IPS DF 6.9 (cell line): ENCODE data around the gene RBM8A.

Experiments used
- DNase-seq: peaks from one replicate; pipeline ENCODE4 v3.0.0-alpha.2; 2013; ENCODE audit warnings: low read depth, low spot score
- H3K27ac ChIP-seq: one replicate; pipeline ENCODE4 v1.5.1; 2013; ENCODE audit warnings: low read length, control low read depth
- H3K27me3 ChIP-seq: 2 replicates; pipeline ENCODE4 v1.6.1; 2013; ENCODE audit warnings: mild to moderate bottlenecking, low read length; ENCODE audit not compliant: control insufficient read depth, insufficient read depth
- H3K36me3 ChIP-seq: 2 replicates; pipeline ENCODE4 v1.6.1; 2013; ENCODE audit warnings: low read length; ENCODE audit not compliant: control insufficient read depth, insufficient read depth
- H3K4me1 ChIP-seq: 2 replicates; pipeline ENCODE4 v1.6.1; 2013; ENCODE audit warnings: low read length; ENCODE audit not compliant: control insufficient read depth, insufficient read depth
- H3K4me3 ChIP-seq: 2 replicates; pipeline ENCODE4 v1.5.1; 2013; ENCODE audit warnings: mild to moderate bottlenecking, low read length
- H3K9me3 ChIP-seq: 2 replicates; pipeline ENCODE4 v1.6.1; 2013; ENCODE audit warnings: low read length, inconsistent platforms; ENCODE audit not compliant: control insufficient read depth, insufficient read depth
- WGBS: extraction: QIAGEN DNeasy Blood & Tissue Kit; methylation state at CpG from one replicate; pipeline ENCODE4 v1.1.7; 2013; ENCODE audit warnings: mixed read lengths, missing lambda C conversion rate; ENCODE audit not compliant: insufficient read length, insufficient coverage; 5-methylcytosine and 5-hydroxymethylcytosine counted together

The RBM8A gene

GRCh38 chr1:145892486-145893087 lies 34.7 kb downstream of the RBM8A start:
- Histone ChIP-seq H3K27ac (no peak overlapping the region), H3K9me3 (no peaks in the 10 kb centered on the region), H3K36me3 (no peaks in the 10 kb centered on the region), H3K27me3 (no peaks in the 10 kb centered on the region), H3K4me1 (no peaks in the 10 kb centered on the region; the same call in 1 of the 2 replicates), H3K4me3 (no peak overlapping the region)
- no CpG with 5 or more reads among the region's 3 CpGs for WGBS
- DNase-seq = no peak

GRCh38 chr1:145891587-145892485 lies 35.4 kb downstream of the RBM8A start:
- Histone ChIP-seq H3K36me3 (no peaks in the 10 kb centered on the region), H3K27ac (no peak overlapping the region), H3K9me3 (no peaks in the 10 kb centered on the region), H3K4me1 (no peaks in the 10 kb centered on the region; the same call in 1 of the 2 replicates), H3K27me3 (no peaks in the 10 kb centered on the region), H3K4me3 (no peak overlapping the region)
- no CpG with 5 or more reads among the region's 6 CpGs for WGBS
- DNase-seq = peak; percentile 97

DNA sequence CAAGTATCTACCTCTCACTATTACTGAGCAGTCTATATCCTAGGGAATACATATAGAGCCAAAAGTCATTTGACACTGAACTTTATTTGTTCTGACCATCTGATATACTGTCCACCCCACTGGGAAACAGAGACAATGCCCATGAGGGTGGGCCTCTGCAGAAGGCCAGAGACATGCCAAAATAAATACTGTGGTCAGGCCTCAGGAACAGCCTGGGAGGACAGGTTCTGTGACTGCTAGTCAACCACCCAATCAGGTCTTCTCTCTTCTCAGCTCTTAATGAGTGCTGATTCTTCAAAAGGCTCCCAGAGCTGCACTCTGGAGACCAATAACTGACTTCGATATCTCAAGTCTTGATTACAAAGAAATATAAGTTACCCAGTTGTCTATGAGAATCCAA lies 36.1 kb downstream of the RBM8A start:
- no peak for DNase-seq
- no peak overlapping the region for H3K27ac ChIP-seq
- no peaks in the 10 kb centered on the region for H3K9me3 ChIP-seq
- H3K4me3 ChIP-seq = no peak overlapping the region
- H3K4me1 ChIP-seq = no peaks in the 10 kb centered on the region; the same call in 1 of the 2 replicates
- H3K36me3 ChIP-seq = no peaks in the 10 kb centered on the region
- no CpG with 5 or more reads among the region's 1 CpG for WGBS
- H3K27me3 ChIP-seq = no peaks in the 10 kb centered on the region

GRCh38 chr1:145889722-145890121 lies 37.6 kb downstream of the RBM8A start:
- no peaks in the 10 kb centered on the region for H3K9me3 ChIP-seq
- no CpG with 5 or more reads among the region's 3 CpGs for WGBS
- DNase-seq = no peak
- H3K4me1 ChIP-seq = no peaks in the 10 kb centered on the region; the same call in 1 of the 2 replicates
- H3K27ac ChIP-seq = no peak overlapping the region
- no peak overlapping the region for H3K4me3 ChIP-seq
- no peaks in the 10 kb centered on the region for H3K36me3 ChIP-seq
- no peaks in the 10 kb centered on the region; the same call in 1 of the 2 replicates for H3K27me3 ChIP-seq

DNA sequence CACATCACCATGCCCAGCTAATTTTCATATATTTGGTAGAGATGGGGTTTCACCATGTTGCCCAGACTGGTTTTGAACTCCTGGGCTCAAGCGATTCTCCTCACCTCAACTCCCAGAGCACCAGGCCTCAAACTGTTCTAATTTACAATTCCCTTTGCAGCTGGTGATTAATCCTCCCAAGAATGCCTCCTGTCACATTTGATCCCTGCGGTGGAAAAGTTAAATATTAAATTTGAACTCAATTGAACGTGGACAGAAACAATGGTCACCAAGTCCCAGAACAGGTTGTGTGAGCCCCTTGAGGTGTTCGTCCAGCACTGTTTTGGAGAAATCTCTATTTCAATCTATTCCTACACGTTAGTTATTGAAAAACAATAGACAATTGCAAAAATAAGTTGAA lies 39.7 kb downstream of the RBM8A start:
- Histone ChIP-seq H3K4me1 (no peaks in the 10 kb centered on the region; the same call in 1 of the 2 replicates), H3K27me3 (no peaks in the 10 kb centered on the region; the same call in 1 of the 2 replicates), H3K4me3 (no peak overlapping the region), H3K9me3 (no peaks in the 10 kb centered on the region), H3K36me3 (no peaks in the 10 kb centered on the region), H3K27ac (no peak overlapping the region)
- WGBS = no CpG with 5 or more reads among the region's 5 CpGs
- no peak for DNase-seq

GRCh38 chr1:145886816-145887215 lies 40.5 kb downstream of the RBM8A start:
- no peak for DNase-seq
- Histone ChIP-seq H3K27ac (no peak overlapping the region), H3K4me1 (no peaks in the 10 kb centered on the region), H3K4me3 (no peak overlapping the region), H3K27me3 (no peaks in the 10 kb centered on the region; the same call in 1 of the 2 replicates), H3K9me3 (no peaks in the 10 kb centered on the region), H3K36me3 (no peaks in the 10 kb centered on the region)
- no CpG with 5 or more reads among the region's 8 CpGs for WGBS

DNA sequence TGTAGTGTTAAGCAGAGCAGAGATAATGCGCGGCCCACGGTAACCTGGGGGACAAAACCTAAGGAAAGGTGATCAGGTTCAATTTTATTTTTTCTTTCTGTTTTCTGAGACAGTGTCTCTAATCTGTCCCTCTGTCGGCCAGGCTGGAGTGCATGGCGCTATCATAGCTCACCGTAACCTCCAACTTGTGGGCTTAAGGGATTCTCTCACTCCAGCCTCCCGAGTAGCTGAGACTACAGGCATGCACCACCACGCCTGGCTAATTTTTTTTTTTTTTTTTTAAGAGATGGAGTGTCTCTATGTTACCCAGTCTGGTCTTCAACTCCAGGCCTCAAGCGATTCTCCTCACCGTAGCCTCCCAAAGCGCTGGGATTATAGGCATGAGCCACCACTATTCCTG lies 40.9 kb downstream of the RBM8A start:
- no peaks in the 10 kb centered on the region for H3K9me3 ChIP-seq
- H3K27me3 ChIP-seq = no peaks in the 10 kb centered on the region; the same call in 1 of the 2 replicates
- no CpG with 5 or more reads among the region's 11 CpGs for WGBS
- peak overlapping the region; percentile 97; the same call in 1 of the 2 replicates for H3K4me3 ChIP-seq
- no peaks in the 10 kb centered on the region for H3K36me3 ChIP-seq
- no peaks in the 10 kb centered on the region for H3K4me1 ChIP-seq
- no peak overlapping the region for H3K27ac ChIP-seq
- no peak for DNase-seq

DNA sequence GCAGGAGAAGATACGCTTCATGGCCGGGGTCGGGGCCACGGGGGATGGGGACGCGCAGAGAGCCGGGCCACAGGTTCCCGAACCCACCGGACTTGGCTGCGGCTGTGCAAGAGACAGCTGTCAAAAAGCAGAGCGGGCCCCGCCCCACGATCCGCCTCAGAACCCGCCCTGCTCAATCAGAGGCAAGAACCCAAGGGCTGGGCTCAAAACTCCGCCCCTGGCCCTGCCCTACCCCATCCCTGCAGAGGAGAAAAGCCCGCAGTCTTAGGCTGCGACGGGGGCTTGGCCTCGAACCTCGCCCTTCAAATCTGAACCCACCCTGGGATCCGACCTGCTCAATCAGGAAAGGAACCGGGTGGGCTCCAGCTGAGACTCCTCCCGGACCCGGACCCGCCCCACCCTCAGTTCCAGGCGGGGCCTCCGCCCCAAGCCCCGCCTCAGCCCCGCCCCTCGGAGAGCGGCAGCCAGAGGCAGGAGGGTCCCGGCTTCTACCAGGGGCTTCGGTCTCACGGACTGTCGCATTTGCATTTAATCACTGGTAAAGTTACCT lies 41.5 kb downstream of the RBM8A start, which contains the start of gene ANKRD35:
Gene ANKRD35, minus strand, starts transcription at position 129 of the 550 bp plus-strand sequence. Its CDS starts 108 bp downstream, at position 21.
- Histone ChIP-seq H3K27ac (no peak within 1 kb of the TSS), H3K4me3 (peak within 1 kb of the TSS; percentile 97; the same call in 1 of the 2 replicates), H3K36me3 (no peaks in the 10 kb centered on the region), H3K4me1 (no peaks in the 10 kb centered on the region), H3K27me3 (no peaks in the 10 kb centered on the region; the same call in 1 of the 2 replicates), H3K9me3 (no peaks in the 10 kb centered on the region)
- WGBS = no CpG with 5 or more reads among the region's 36 CpGs
- DNase-seq = no peak

DNA sequence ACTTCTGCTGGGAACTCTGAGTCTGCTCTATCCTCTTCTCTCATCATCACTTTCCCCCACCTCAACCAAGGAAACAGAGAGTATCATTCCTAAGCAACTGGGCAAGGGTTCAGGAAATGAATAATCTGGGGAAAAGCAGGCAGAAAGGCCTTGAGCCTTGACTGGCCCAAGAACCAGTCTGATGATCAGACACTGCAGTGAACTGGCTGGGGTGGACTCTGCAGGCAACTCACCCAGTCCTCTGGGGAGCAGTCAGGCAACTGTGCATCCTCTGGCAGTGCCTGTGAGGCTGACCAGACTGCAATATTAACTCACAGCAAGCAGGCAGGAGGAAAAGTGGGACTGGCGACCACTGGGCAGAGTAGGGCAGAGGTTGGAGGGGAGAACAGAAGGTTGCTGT lies 42.6 kb downstream of the RBM8A start:
- Histone ChIP-seq H3K27me3 (no peaks in the 10 kb centered on the region; the same call in 1 of the 2 replicates), H3K9me3 (no peaks in the 10 kb centered on the region), H3K27ac (no peak overlapping the region), H3K36me3 (no peaks in the 10 kb centered on the region), H3K4me3 (no peak overlapping the region), H3K4me1 (no peaks in the 10 kb centered on the region)
- DNase-seq = no peak
- WGBS = no CpG with 5 or more reads among the region's 1 CpG

- no CpG with 5 or more reads among the region's 5 CpGs for WGBS
- no peak overlapping the region for H3K27ac ChIP-seq
- H3K4me1 ChIP-seq = peaks cover 1% of the 10 kb centered on the region; the same call in 1 of the 2 replicates
- no peak overlapping the region for H3K4me3 ChIP-seq
- H3K36me3 ChIP-seq = no peaks in the 10 kb centered on the region
- no peak for DNase-seq
- H3K9me3 ChIP-seq = no peaks in the 10 kb centered on the region
- H3K27me3 ChIP-seq = no peaks in the 10 kb centered on the region; the same call in 1 of the 2 replicates
These were observed 47.5 kb downstream of the RBM8A start for GRCh38 chr1:145879775-145880174.
